IMR-90 (cell line): ENCODE data around the gene RBMS3. TPM values are rescaled to one million over a fixed set of nuclear protein-coding genes. Genes with fewer than 3 reads are reported as not detected.
A peak's percentile ranks its signal among the peaks of the same experiment; 100 is the strongest.

Experiments
- ATAC-seq: fragments of 200-7000 bp; cut with Tn5 transposase; 2 replicates; pipeline ENCODE4 v1.9.1; 2020; ENCODE audit warnings: low read depth, mild to moderate bottlenecking, moderate library complexity
- BruUV-seq: library from RNA; stranded (reverse); fragments of 400-500 nt; replicated peaks from 2 replicates; lab custom pipeline; 2021; lab: Mats Ljungman, UMichigan
- CTCF ChIA-PET: fragments of 300-600 bp; formaldehyde crosslinking; extraction: SDS; loops from one replicate; lab custom pipeline; 2021; ENCODE audit warnings: antibody characterized with exemption; lab: Yijun Ruan, JAX
- POLR2A ChIA-PET: fragments of 300-600 bp; sonication (Branson Sonifier 250); formaldehyde crosslinking; loops from one replicate; lab custom pipeline; 2022; ENCODE audit warnings: antibody characterized with exemption; ENCODE audit not compliant: unreplicated experiment; lab: Charles Lee
- DNase-seq: peaks from one replicate; pipeline ENCODE4 v3.0.0; 2013
- H2AFZ ChIP-seq: replicated peaks from 2 replicates; pipeline ENCODE3; 2013; ENCODE audit warnings: low read length, mild to moderate bottlenecking; ENCODE audit not compliant: poor library complexity
- H2AK5ac ChIP-seq: 2 replicates; pipeline ENCODE4 v1.6.1; 2013; ENCODE audit warnings: low read depth, low read length, inconsistent platforms
- H2AK9ac ChIP-seq: replicated peaks from 2 replicates; pipeline ENCODE3; 2013; ENCODE audit warnings: mild to moderate bottlenecking, low read depth, low read length, moderate library complexity; ENCODE audit not compliant: poor library complexity
- H2BK120ac ChIP-seq: 2 replicates; pipeline ENCODE4 v1.6.1; 2013; ENCODE audit warnings: low read depth, low read length, inconsistent platforms
- H2BK15ac ChIP-seq: 3 replicates; pipeline ENCODE4 v1.6.1; 2013; ENCODE audit warnings: low read depth, low read length, inconsistent platforms
- H2BK20ac ChIP-seq: 2 replicates; pipeline ENCODE4 v1.6.1; 2013; ENCODE audit warnings: low read depth, mild to moderate bottlenecking, inconsistent platforms, low read length, moderate library complexity
- H2BK5ac ChIP-seq: 2 replicates; pipeline ENCODE4 v1.6.1; 2013; ENCODE audit warnings: mild to moderate bottlenecking, low read depth, low read length, inconsistent platforms; ENCODE audit not compliant: poor library complexity, severe bottlenecking
- H3K14ac ChIP-seq: replicated peaks from 2 replicates; pipeline ENCODE4 v1.6.1; 2013; ENCODE audit warnings: low read depth, low read length, inconsistent platforms
- H3K18ac ChIP-seq: 2 replicates; pipeline ENCODE4 v1.6.1; 2013; ENCODE audit warnings: low read depth, low read length, control low read depth
- H3K23ac ChIP-seq: 2 replicates; pipeline ENCODE4 v1.6.1; 2013; ENCODE audit warnings: low read depth, low read length, inconsistent platforms
- H3K27ac ChIP-seq: 2 replicates; pipeline ENCODE4 v1.5.1; 2013; ENCODE audit warnings: mild to moderate bottlenecking, control low read depth, low read length; ENCODE audit not compliant: insufficient read depth
- H3K27me3 ChIP-seq: 2 replicates; pipeline ENCODE4 v1.6.1; 2013; ENCODE audit warnings: low read length; ENCODE audit not compliant: control insufficient read depth, insufficient read depth
- H3K36me3 ChIP-seq: 2 replicates; pipeline ENCODE4 v1.6.1; 2013; ENCODE audit warnings: low read length, mixed read lengths; ENCODE audit not compliant: control insufficient read depth, insufficient read depth
- H3K4ac ChIP-seq: 2 replicates; pipeline ENCODE4 v1.6.1; 2013; ENCODE audit warnings: low read depth, low read length, inconsistent platforms
- H3K4me1 ChIP-seq: 2 replicates; pipeline ENCODE4 v1.6.1; 2013; ENCODE audit warnings: low read length, mixed read lengths; ENCODE audit not compliant: control insufficient read depth, insufficient read depth
- H3K4me2 ChIP-seq: 2 replicates; pipeline ENCODE4 v1.6.1; 2013; ENCODE audit warnings: low read depth, mild to moderate bottlenecking, control low read depth, low read length, moderate library complexity
- H3K4me3 ChIP-seq: 2 replicates; pipeline ENCODE4 v1.5.1; 2013; ENCODE audit warnings: low read depth, mild to moderate bottlenecking, control low read depth, low read length, moderate library complexity; ENCODE audit not compliant: insufficient read depth
- H3K56ac ChIP-seq: 2 replicates; pipeline ENCODE4 v1.6.1; 2013; ENCODE audit warnings: low read length, inconsistent platforms; ENCODE audit not compliant: insufficient read depth; ENCODE audit errors: extremely low read depth
- H3K79me1 ChIP-seq, 2 experiments: 2 replicates each; pipeline ENCODE4 v1.6.1; 2013; ENCODE audit warnings: low read length in 2 of 2, inconsistent platforms in 1 of 2, low read depth in 1 of 2
- H3K9ac ChIP-seq: 2 replicates; pipeline ENCODE4 v1.6.1; 2013; ENCODE audit warnings: low read depth, low read length, control low read depth
- H3K9me1 ChIP-seq: 2 replicates; pipeline ENCODE4 v1.6.1; 2013; ENCODE audit warnings: low read length, inconsistent platforms; ENCODE audit not compliant: insufficient read depth
- H3K9me3 ChIP-seq: 2 replicates; pipeline ENCODE4 v1.6.1; 2013; ENCODE audit warnings: low read length; ENCODE audit not compliant: control insufficient read depth, insufficient read depth
- H4K20me1 ChIP-seq: 2 replicates; pipeline ENCODE4 v1.6.1; 2013; ENCODE audit warnings: low read length, inconsistent platforms; ENCODE audit not compliant: insufficient read depth
- H4K5ac ChIP-seq: 2 replicates; pipeline ENCODE4 v1.6.1; 2013; ENCODE audit warnings: mild to moderate bottlenecking, low read depth, low read length, control low read depth
- H4K8ac ChIP-seq, 2 experiments: 2 replicates each; pipeline ENCODE4 v1.6.1; 2013; ENCODE audit warnings: low read depth in 2 of 2, low read length in 2 of 2, control low read depth in 1 of 2, inconsistent platforms in 1 of 2
- H4K91ac ChIP-seq: 2 replicates; pipeline ENCODE4 v1.6.1; 2013; ENCODE audit warnings: low read depth, low read length, inconsistent platforms; ENCODE audit not compliant: insufficient read depth
- BHLHE40 ChIP-seq: fragments of 150-350 bp; IDR thresholded peaks from 2 replicates; pipeline ENCODE4 v1.6.1; 2016; ENCODE audit warnings: mild to moderate bottlenecking, low read depth, low read length
- CEBPB ChIP-seq: IDR thresholded peaks from 2 replicates; pipeline ENCODE4 v1.6.1; 2012; ENCODE audit warnings: low read depth, low read length, improper control_type of control experiment
- MAFK ChIP-seq: IDR thresholded peaks from 2 replicates; pipeline ENCODE4 v1.6.1; 2012; ENCODE audit warnings: low read depth, low read length, improper control_type of control experiment
- NFE2L2 ChIP-seq: fragments of 150-350 bp; IDR thresholded peaks from 2 replicates; pipeline ENCODE4 v1.6.1; 2016; ENCODE audit warnings: low read depth, mild to moderate bottlenecking, low read length
- WGBS, 2 experiments: methylation state at CpG; one replicate each; pipeline versions ENCODE4 v1.1.5 to v1.1.7; 2013; ENCODE audit warnings: missing lambda C conversion rate in 2 of 2; ENCODE audit not compliant: insufficient read length in 1 of 2; ENCODE audit errors: extremely low coverage in 2 of 2; 5-methylcytosine and 5-hydroxymethylcytosine counted together
- dilution Hi-C: fragments of 300-500 bp; cut with HindIII; formaldehyde crosslinking; loops from one replicate; pipeline ENCODE4 v1.14.3; 2018; ENCODE audit warnings: low sequenced_read_pairs; ENCODE audit not compliant: unreplicated experiment
- in situ Hi-C: fragments of 300-500 bp; cut with MboI; formaldehyde crosslinking; loops from 3 replicates; pipeline ENCODE4 v1.14.3; 2019; ENCODE audit warnings: low sequenced_read_pairs, inconsistent platforms, mixed read lengths
- intact Hi-C: fragments of 100-400 bp; cut with micrococcal nuclease; formaldehyde crosslinking; loops from 2 replicates; pipeline ENCODE4 v1.10.0; 2022
- polyA plus RNA-seq, 3 experiments: library from polyadenylated mRNA; depleted of rRNA; stranded (reverse); fragments of >200 nt; gene quantifications; 2 replicates each; pipeline ENCODE4 v1.2.3, GENCODE V29; 2012; ENCODE audit warnings: low replicate concordance in 1 of 3
- total RNA-seq: library from RNA; depleted of rRNA; stranded (reverse); fragments of >200 nt; gene quantifications from 2 replicates; pipeline ENCODE4 v1.2.3, GENCODE V29; 2012

The RBMS3 gene
- total and polyA plus RNA-seq, 2 of the 4 experiments (the other 2 are of a cell fraction) = 15.2 to 127 TPM

DNA sequence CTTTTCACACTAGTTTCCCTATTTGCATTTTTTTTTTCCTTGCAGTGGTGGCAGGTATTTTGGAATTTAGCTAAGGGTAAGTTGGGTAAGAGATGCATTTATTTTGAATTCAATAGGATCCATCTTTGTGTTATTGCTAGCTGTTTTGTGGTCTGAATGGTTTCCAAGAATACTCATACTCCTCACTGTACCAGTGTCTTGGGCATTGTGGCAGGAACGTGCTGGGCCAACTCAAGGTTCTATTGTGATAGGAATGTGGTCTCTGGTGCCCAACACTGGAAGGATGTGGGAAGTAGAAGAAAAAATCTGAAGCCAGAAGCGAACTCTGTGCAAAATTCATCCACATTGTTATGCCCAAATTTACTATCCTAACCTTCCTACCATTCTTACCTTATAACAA is 135.6 kb downstream of the RBMS3 start:
- intact Hi-C loops (no loop called here), dilution Hi-C loops (no loop called here), in situ Hi-C loops (no loop called here)
- H3K79me1 ChIP-seq = peaks cover 26 to 46% of the 10 kb centered on the region in 2 experiments
- 0 out of 2 replicates have a peak overlapping the region, but pooled peaks have one; percentile 37 for H3K14ac ChIP-seq
- no CpG with 5 or more reads among the region's 2 CpGs for WGBS, 2 experiments
- H3K4me2 ChIP-seq = no peak overlapping the region
- H4K20me1 ChIP-seq = no peaks in the 10 kb centered on the region; the same call in 1 of the 2 replicates
- H3K18ac ChIP-seq = no peak overlapping the region
- TF ChIP-seq CEBPB = no peak
- no peak for TF ChIP-seq MAFK
- no peak for TF ChIP-seq NFE2L2
- TF ChIP-seq BHLHE40 = no peak
- ChIA-PET POLR2A (no interaction called here), CTCF (interaction anchor here (0.5 kb wide), 1 partner anchor 78 kb away, joined by 4 read pairs; no protein-coding TSS in a partner anchor)
- no peak overlapping the region for H3K27ac ChIP-seq
- H4K91ac ChIP-seq = no peak overlapping the region
- no peaks in the 10 kb centered on the region for H3K9me3 ChIP-seq
- no peak overlapping the region for H2AFZ ChIP-seq
- H2BK5ac ChIP-seq = no peak overlapping the region
- H3K9me1 ChIP-seq = peaks cover 5% of the 10 kb centered on the region
- H3K4me1 ChIP-seq = no peaks in the 10 kb centered on the region; the same call in 1 of the 2 replicates
- H3K56ac ChIP-seq = no peak overlapping the region
- no peaks in the 10 kb centered on the region for H3K27me3 ChIP-seq
- H4K5ac ChIP-seq = no peak overlapping the region
- no peak overlapping the region for H2AK9ac ChIP-seq
- H3K23ac ChIP-seq = no peak overlapping the region
- H3K4me3 ChIP-seq = no peak overlapping the region
- no peaks in the 10 kb centered on the region for H3K36me3 ChIP-seq
- ATAC-seq (no peak), DNase-seq (no peak)
- no peak overlapping the region for H4K8ac ChIP-seq
- H3K9ac ChIP-seq = no peak overlapping the region
- H3K4ac ChIP-seq = no peak overlapping the region
- BruUV-seq = no TSS peak
- no peak overlapping the region for H2AK5ac ChIP-seq
- H2BK20ac ChIP-seq = no peak overlapping the region; the same call in 1 of the 2 replicates
- no peak overlapping the region for H2BK15ac ChIP-seq
- H2BK120ac ChIP-seq = no peak overlapping the region
